AG04449 (cell line): ENCODE results near the gene NRG2.

Experiments used
- CTCF ChIA-PET: fragments of 350-600 bp; formaldehyde crosslinking; extraction: SDS; loops from one replicate; lab custom pipeline; 2021; ENCODE audit warnings: antibody characterized with exemption; lab: Yijun Ruan, JAX
- POLR2A ChIA-PET: fragments of 400-600, 350-600 bp; formaldehyde crosslinking; extraction: SDS; loops from one replicate; lab custom pipeline; 2020; ENCODE audit warnings: antibody characterized with exemption, inconsistent platforms; lab: Yijun Ruan, JAX
- DNase-seq: peaks from one replicate; pipeline ENCODE4 v3.0.0-alpha.2; 2010; ENCODE audit warnings: low read depth, low spot score
- H3K4me3 ChIP-seq: 2 replicates; pipeline ENCODE4 v1.5.1; 2011; ENCODE audit warnings: low read depth, mild to moderate bottlenecking, control low read depth, low read length
- TF ChIP-seq, protein P1 (sequence below): IDR thresholded peaks from one replicate; pipeline ENCODE4 v1.5.1; 2011; ENCODE audit warnings: mild to moderate bottlenecking, moderate library complexity, low read length, control low read depth, inconsistent platforms; ENCODE audit not compliant: insufficient read depth; ENCODE audit errors: missing control alignments

The NRG2 gene

DNA sequence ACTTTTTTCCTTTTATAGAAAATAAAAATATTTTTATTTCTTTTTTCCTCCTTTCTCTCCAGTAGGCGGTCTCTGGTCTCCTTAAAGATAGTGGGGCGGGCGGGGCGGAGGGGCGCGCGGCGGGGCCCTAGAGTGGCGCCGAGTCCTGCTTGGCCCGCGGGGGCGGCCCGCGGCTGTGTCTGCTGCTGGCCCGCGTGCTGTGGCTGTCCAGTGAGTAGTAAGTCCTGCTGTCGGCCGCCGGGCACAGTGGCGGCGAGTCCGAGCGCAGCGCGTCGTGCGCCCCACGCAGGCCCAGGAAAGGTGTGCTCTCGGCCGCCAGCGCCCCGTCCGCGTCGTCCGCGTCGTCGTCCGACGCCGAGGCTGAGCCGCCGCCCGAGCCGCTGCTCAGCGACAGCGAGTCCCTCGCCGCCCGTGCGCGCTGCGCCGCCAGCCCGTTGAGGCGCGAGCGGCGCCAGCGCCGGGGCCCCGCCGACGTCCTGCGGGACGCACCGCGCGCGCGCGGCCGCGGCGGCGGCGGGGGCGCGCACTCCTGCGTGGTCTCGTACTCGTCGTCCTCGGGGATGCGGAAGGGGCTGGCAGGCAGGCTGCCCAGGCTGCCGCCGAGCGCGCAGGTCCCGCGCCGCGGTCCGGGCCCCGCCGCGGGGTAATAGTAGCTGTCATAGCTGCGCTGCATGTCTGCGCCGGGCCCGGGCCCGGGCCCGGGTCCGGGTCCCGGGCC is 195.2 kb downstream of the NRG2 start:
- CTCF ChIA-PET = interaction anchor here (0.7 to 7.6 kb wide), 11 partner anchors 10 to 215 kb away, joined by 3 to 129 read pairs (median 4); no protein-coding TSS in a partner anchor
- TF ChIP-seq, protein P1, sequence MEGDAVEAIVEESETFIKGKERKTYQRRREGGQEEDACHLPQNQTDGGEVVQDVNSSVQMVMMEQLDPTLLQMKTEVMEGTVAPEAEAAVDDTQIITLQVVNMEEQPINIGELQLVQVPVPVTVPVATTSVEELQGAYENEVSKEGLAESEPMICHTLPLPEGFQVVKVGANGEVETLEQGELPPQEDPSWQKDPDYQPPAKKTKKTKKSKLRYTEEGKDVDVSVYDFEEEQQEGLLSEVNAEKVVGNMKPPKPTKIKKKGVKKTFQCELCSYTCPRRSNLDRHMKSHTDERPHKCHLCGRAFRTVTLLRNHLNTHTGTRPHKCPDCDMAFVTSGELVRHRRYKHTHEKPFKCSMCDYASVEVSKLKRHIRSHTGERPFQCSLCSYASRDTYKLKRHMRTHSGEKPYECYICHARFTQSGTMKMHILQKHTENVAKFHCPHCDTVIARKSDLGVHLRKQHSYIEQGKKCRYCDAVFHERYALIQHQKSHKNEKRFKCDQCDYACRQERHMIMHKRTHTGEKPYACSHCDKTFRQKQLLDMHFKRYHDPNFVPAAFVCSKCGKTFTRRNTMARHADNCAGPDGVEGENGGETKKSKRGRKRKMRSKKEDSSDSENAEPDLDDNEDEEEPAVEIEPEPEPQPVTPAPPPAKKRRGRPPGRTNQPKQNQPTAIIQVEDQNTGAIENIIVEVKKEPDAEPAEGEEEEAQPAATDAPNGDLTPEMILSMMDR = no peak
- DNase-seq = no peak
- H3K4me3 ChIP-seq = peak overlapping the region; percentile 47
- POLR2A ChIA-PET = interaction anchor here (0.6 kb wide), 1 partner anchor 196 kb away, joined by 3 read pairs; no protein-coding TSS in a partner anchor

DNA sequence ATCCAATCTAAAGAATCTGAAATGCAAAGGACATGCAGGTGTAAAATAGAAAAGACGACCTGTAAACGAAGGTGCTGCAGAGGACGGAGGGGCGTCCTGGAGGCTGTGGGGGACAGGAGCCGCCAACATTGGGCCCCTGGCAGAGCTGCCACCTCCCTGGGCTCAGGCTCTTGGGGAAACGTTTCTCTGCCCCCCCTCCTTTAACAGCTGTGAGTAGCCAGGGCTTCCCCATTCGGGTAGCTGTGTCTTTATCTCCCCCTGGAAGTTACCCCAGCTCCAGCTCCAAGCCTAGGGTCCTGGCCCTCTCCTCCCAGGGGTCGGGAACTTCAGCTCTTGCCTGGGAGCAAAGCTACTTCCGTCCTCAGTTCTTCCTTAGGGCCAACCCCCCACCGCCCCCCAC is 196.0 kb downstream of the NRG2 start:
- CTCF ChIA-PET = interaction anchor here (0.7 to 7.6 kb wide), 7 partner anchors 17 to 214 kb away, joined by 3 to 129 read pairs (median 4); no protein-coding TSS in a partner anchor
- no peak overlapping the region for H3K4me3 ChIP-seq
- TF ChIP-seq, protein P1 = no peak
- POLR2A ChIA-PET = interaction anchor here (0.6 kb wide), 1 partner anchor 195 kb away, joined by 3 read pairs; no protein-coding TSS in a partner anchor
- no peak for DNase-seq

DNA sequence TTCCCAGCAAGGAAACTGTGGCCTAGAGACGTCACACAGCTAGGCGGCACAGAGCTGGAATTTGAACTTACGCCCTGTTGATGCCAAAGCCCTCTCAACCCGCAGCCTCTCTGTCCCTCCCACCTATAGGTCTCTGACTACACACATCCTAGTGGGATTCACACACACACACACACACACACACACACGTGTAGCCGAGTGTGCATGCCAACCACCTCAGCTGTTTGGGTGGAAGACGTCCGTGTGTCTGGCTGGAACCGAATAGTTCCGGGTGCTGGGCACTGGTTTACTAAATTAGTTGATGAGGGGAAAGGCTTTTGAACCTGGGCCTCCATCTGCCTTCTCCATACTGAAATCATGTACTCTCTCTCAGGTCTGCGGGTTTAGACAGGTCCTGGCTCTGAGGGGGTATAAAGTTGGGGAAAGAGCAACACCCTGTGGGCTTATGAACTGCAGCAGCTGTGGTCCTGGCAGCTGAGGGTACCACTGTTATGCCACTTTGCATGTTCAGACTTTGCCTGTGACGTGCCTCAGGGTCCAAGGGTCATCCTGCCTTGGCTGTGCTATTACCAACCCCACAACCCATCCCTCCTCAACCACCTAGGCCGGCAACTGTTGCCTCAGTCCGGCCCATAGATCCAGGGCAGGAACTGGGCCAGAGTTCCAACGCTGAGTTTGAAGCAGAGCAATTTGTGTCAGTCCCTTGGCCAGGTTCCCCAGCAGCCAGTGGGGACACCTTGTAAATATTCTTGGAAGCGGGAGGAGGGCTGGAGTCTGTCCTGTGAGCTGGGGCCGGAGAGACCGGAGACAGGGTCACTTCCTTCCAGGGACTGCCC is 197.0 kb downstream of the NRG2 start:
- ChIA-PET POLR2A (no interaction called here), CTCF (interaction anchor here (1.0 to 7.1 kb wide), 8 partner anchors 9 to 213 kb away, joined by 3 to 129 read pairs (median 10); no protein-coding TSS in a partner anchor)
- TF ChIP-seq, protein P1 = no peak
- DNase-seq = no peak
- no peak overlapping the region for H3K4me3 ChIP-seq

DNA sequence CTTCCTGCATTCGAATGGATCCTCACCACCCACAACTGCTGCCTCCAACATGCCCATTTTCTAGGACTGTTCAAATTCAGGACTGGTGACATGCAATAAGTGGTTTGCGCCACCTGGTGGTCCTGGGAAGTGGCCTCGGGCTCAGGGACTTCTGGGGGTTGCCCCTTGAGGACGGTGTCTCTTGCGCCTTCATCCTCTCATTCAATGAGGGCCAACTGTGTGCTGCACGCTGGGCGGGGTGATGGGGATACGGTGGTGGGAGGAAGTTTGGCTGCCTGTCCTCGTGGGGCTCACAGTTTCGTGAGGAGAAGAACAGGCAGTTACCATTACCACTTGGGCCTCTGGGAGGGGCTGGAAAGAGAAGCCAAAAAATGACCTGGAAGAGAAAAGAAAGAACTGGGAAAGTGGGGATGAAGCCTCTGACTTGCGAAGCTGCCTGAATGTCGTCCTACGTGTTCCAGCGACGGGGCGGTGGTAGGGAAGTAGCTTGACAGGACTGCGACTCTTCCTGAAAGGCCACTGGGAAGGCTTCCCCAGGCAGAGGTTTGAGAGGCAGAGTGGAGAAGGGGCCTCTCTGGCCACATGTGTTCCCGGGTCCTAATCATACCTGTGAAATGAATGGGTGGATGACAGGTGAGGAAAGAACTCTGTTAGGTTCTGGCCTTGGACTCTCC is 198.5 kb downstream of the NRG2 start:
- no peak overlapping the region for H3K4me3 ChIP-seq
- CTCF ChIA-PET = interaction anchor here (0.7 to 7.1 kb wide), 15 partner anchors 11 to 216 kb away, joined by 3 to 129 read pairs (median 4); no protein-coding TSS in a partner anchor
- peak; percentile 10 for DNase-seq
- TF ChIP-seq, protein P1 = peak; percentile 86
- POLR2A ChIA-PET = no interaction called here

DNA sequence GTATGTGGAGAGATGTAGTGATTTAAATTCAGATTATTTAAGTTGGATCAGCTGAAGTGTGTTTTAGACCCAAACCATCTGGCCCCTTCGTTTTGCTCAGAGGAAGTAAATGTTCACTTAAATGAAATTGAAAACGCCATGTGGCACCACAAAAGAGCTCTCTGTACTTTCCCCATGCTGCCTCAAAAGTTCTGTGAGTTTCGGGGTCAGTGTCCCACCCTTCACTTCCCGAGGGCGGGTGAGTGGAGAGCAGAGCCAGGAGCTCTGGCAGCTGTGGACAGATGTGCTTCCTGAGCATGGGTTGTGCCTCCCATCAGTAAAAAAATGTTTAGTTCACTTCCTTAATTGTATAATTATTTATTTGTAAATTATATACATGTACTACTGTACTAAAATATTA is 199.1 kb downstream of the NRG2 start:
- no peak overlapping the region for H3K4me3 ChIP-seq
- POLR2A ChIA-PET = no interaction called here
- CTCF ChIA-PET = interaction anchor here (0.7 to 7.1 kb wide), 19 partner anchors 8 to 216 kb away, joined by 3 to 129 read pairs (median 5); no protein-coding TSS in a partner anchor
- no peak for DNase-seq
- TF ChIP-seq, protein P1 = no peak
